Heart right ventricle (tissue), 16 donors: ENCODE results near the gene RMND5B. TPM values are rescaled to one million over a fixed set of nuclear protein-coding genes. Genes with fewer than 3 reads are reported as not detected.

Experiments used
- ATAC-seq, 8 donors: fragments of 200-7000 bp; cut with Tn5 transposase; one replicate each; pipeline ENCODE4 v1.9.1; 2020; ENCODE audit warnings: mild to moderate bottlenecking in 8 of 8, moderate library complexity in 8 of 8, moderate number of reproducible peaks in 1 of 8
- DNase-seq, 2 donors: peaks; one replicate each; pipeline ENCODE4 v3.0.0-alpha.2; 2020
- H3K27ac ChIP-seq, 10 donors: fragments of 200-600 bp; sonication (generic) in 2 of 10; one replicate each; pipeline versions ENCODE4 v1.5.0 to v1.8.0; 2020 to 2022; ENCODE audit warnings: mild to moderate bottlenecking in 3 of 10
- H3K27me3 ChIP-seq, 7 donors: fragments of 200-600 bp; one replicate each; pipeline ENCODE4 v1.8.0; 2021 to 2022; ENCODE audit warnings: mild to moderate bottlenecking in 2 of 7
- H3K36me3 ChIP-seq, 9 donors: fragments of 200-600 bp; sonication (generic) in 1 of 9; one replicate each; pipeline versions ENCODE4 v1.5.0 to v1.8.0; 2020 to 2022; ENCODE audit warnings: mild to moderate bottlenecking in 2 of 9
- H3K4me1 ChIP-seq, 9 donors: fragments of 200-600 bp; sonication (generic) in 1 of 9; one replicate each; pipeline versions ENCODE4 v1.5.0 to v1.8.0; 2020 to 2022; ENCODE audit warnings: mild to moderate bottlenecking in 4 of 9
- H3K4me3 ChIP-seq, 10 donors: fragments of 200-600 bp; sonication (generic) in 2 of 10; one replicate each; pipeline versions ENCODE4 v1.5.0 to v1.8.0; 2020 to 2022; ENCODE audit warnings: mild to moderate bottlenecking in 7 of 10, moderate library complexity in 2 of 10
- H3K9me3 ChIP-seq, 11 donors: fragments of 200-600 bp in 10 of 11; sonication (generic) in 2 of 11; one replicate each; pipeline versions ENCODE4 v1.5.0 to v1.8.0; 2013 to 2022; ENCODE audit warnings: mild to moderate bottlenecking in 2 of 11, control low read depth in 1 of 11, moderate library complexity in 1 of 11
- CTCF ChIP-seq, 9 donors: fragments of 200-600 bp; sonication (generic) in 2 of 9; IDR thresholded peaks; one replicate each; pipeline versions ENCODE4 v1.5.0 to v1.8.0; 2021 to 2022; ENCODE audit warnings: antibody characterized with exemption in 9 of 9, mild to moderate bottlenecking in 5 of 9, moderate library complexity in 1 of 9
- WGBS, 2 donors: extraction: QIAGEN DNeasy Blood & Tissue Kit; methylation state at CpG; one replicate each; pipeline ENCODE4 v1.1.7; 2013; ENCODE audit warnings: inconsistent platforms in 1 of 2; 5-methylcytosine and 5-hydroxymethylcytosine counted together
- intact Hi-C, 10 donors: fragments of 100-400 bp; cut with DNase I; formaldehyde crosslinking; loops; one replicate each; pipeline versions ENCODE4 v1.11.1 to v1.14.2; 2022
- polyA plus RNA-seq, 2 donors: library from polyadenylated mRNA; stranded (reverse); fragments of 200-250 nt; gene quantifications; one replicate each; pipeline ENCODE4 v1.2.3, GENCODE V29; 2013
- total RNA-seq, 10 donors: library from RNA; stranded (reverse); fragmentation: NEBNext Ultra II Directional in 3 of 10; extraction: Animal tissue kit (Norgen Biotek cat#: 25700) in 3 of 10; gene quantifications; one replicate each; pipeline versions ENCODE4 v1.2.1 to v1.2.4, GENCODE V29; 2021 to 2023
- donor health status: Arrhythmogenic right ventricular cardiomyopathy.
- donor health status: ischemic (EF 13 %, LVEDD 7.1; RV severe dilation, severe dysfunction).
- donor health status: healthy with polysubstance abuse.
- donor health status: DM: no; HTN: yes; CAD: no.
- donor health status: DM: no; HTN: no; CAD: no.
- donor health status: ischemic (EF 25% LVEDD 6.9; RV normal size, moderate dysfunction).
- donor health status: ischemic (EF 25% LVEDD 5.7; RV mildly dilated, moderate dysfunction).
- donor health status: healthy.
- donor health status: DM: yes; HTN: yes; CAD: no.
- donor health status: Ischemic cardiomyopathy.
- donor health status: ischemic (EF 35%, LVEDD 5.7; RV mildly dilated, moderate dysfunction).
- donor health status: nonischemic (EF 11% LVEDD 7.7; RV severe dilation, severe dysfunction).
- donor health status: DM: yes; HTN: yes; CAD: no.
- donor health status: PGD.
- donor health status: ischemic (EF 29% LVEDD 5.4; RV normal size, mild dysfunction).
- donor health status: nonischemic (EF 23%, LVEDD 6.1; RV moderate dilation, normal function).

Gene RMND5B
- total and polyA plus RNA-seq, 12 donors = 29.1 to 38.5 (median 32.8) TPM

GRCh38 chr5:178115136-178115813 is 15.5 kb upstream of the RMND5B start:
- no peak for TF ChIP-seq CTCF (IDR thresholded peaks at IDR 0.05)
- Histone ChIP-seq H3K9me3 (peaks cover 0 to 5% (median 0%) of the 10 kb centered on the region in 11 donors), H3K27me3 (peaks cover 0 to 60% (median 40%) of the 10 kb centered on the region in 7 donors), H3K36me3 (peaks cover 0 to 4% (median 0%) of the 10 kb centered on the region in 9 donors), H3K4me1 (peaks cover 9 to 55% (median 46%) of the 10 kb centered on the region in 9 donors), H3K27ac (peak overlapping the region in 8 of 10 donors; percentile 16 to 86 (median 82)), H3K4me3 (peak overlapping the region in 9 of 10 donors; percentile 52 to 70 (median 62))
- ATAC-seq (no peak), DNase-seq (no peak)
- intact Hi-C loops = loop anchor here in 1 of 10 donors (5.0 kb wide), 1 partner anchor 37 kb away; the partner anchor contains the start of gene NHP2
- 51 to 53% methylated on average over 12 of the region's 12 CpGs for WGBS, 2 donors

GRCh38 chr5:178115814-178116142 is 15.0 kb upstream of the RMND5B start:
- 22 to 29% methylated on average over 7 of the region's 7 CpGs for WGBS, 2 donors
- TF ChIP-seq CTCF (IDR thresholded peaks at IDR 0.05) = no peak
- peaks cover 10 to 59% (median 46%) of the 10 kb centered on the region in 9 donors for H3K4me1 ChIP-seq
- peak overlapping the region in 8 of 10 donors; percentile 16 to 86 (median 82) for H3K27ac ChIP-seq
- DNase-seq = no peak
- peaks cover 0 to 6% (median 0%) of the 10 kb centered on the region in 9 donors for H3K36me3 ChIP-seq
- H3K27me3 ChIP-seq = peaks cover 0 to 60% (median 40%) of the 10 kb centered on the region in 7 donors
- H3K4me3 ChIP-seq = peak overlapping the region in 7 of 10 donors; percentile 1 to 70 (median 61)
- ATAC-seq = no peak
- peaks cover 0 to 5% (median 0%) of the 10 kb centered on the region in 11 donors for H3K9me3 ChIP-seq
- intact Hi-C loops = loop anchor here in 1 of 10 donors (5.0 kb wide), 1 partner anchor 37 kb away; the partner anchor contains the start of gene NHP2

GRCh38 chr5:178116143-178116885 is 14.5 kb upstream of the RMND5B start:
- H3K9me3 ChIP-seq = peaks cover 0 to 5% (median 0%) of the 10 kb centered on the region in 11 donors
- DNase-seq = no peak
- H3K4me1 ChIP-seq = peaks cover 15 to 64% (median 51%) of the 10 kb centered on the region in 9 donors
- H3K4me3 ChIP-seq = peak overlapping the region in 6 of 10 donors; percentile 1 to 70 (median 62)
- peak in 3 of 8 donors; percentile 1 to 15 (median 6) for ATAC-seq
- H3K27ac ChIP-seq = peak overlapping the region in 9 of 10 donors; percentile 19 to 86 (median 81)
- H3K36me3 ChIP-seq = peaks cover 0 to 6% (median 0%) of the 10 kb centered on the region in 9 donors
- intact Hi-C loops = loop anchor here in 1 of 10 donors (5.0 kb wide), 1 partner anchor 36 kb away; the partner anchor contains the start of gene NHP2
- no peak for TF ChIP-seq CTCF (IDR thresholded peaks at IDR 0.05)
- peaks cover 0 to 61% (median 40%) of the 10 kb centered on the region in 7 donors for H3K27me3 ChIP-seq
- 17 to 20% methylated on average over 22 of the region's 22 CpGs for WGBS, 2 donors
